OCI-LY3 (cell line): Measurements from ENCODE around the gene MEIS3.

Experiments
- H2AFZ ChIP-seq: fragments of 200-600, 300-600 bp; shearing (Covaris generic); 2 replicates; pipeline ENCODE4 v1.6.0; 2014; ENCODE audit warnings: antibody characterized with exemption, low read depth, low read length
- H3K27ac ChIP-seq: fragments of 200-600, 300-600 bp; sonication (generic); 2 replicates; pipeline ENCODE4 v1.5.1; 2014; ENCODE audit warnings: mild to moderate bottlenecking, low read length, moderate library complexity, mixed read lengths
- H3K27me3 ChIP-seq: fragments of 200-600, 300-600 bp; sonication (generic); 2 replicates; pipeline ENCODE4 v1.6.1; 2014; ENCODE audit warnings: low read depth, low read length, mixed read lengths
- H3K36me3 ChIP-seq: fragments of 200-600, 300-600 bp; sonication (generic); replicated peaks from 2 replicates; pipeline ENCODE3; 2014; ENCODE audit warnings: low read depth, low read length, mixed read lengths
- H3K4me1 ChIP-seq: fragments of 300-600, 200-600 bp; sonication (generic); 2 replicates; pipeline ENCODE4 v1.6.1; 2014; ENCODE audit warnings: low read length, mixed read lengths
- H3K4me2 ChIP-seq: fragments of 200-600, 300-600 bp; sonication (generic); 2 replicates; pipeline ENCODE4 v1.6.1; 2014; ENCODE audit warnings: low read length, mixed read lengths
- H3K4me3 ChIP-seq: fragments of 300-600, 200-600 bp; sonication (generic); 2 replicates; pipeline ENCODE4 v1.5.1; 2014; ENCODE audit warnings: antibody characterized with exemption, mild to moderate bottlenecking, low read length, moderate library complexity
- H3K79me2 ChIP-seq: fragments of 300-600, 200-600 bp; shearing (Covaris generic); 2 replicates; pipeline ENCODE4 v1.6.1; 2014; ENCODE audit warnings: mild to moderate bottlenecking, low read length, mixed read lengths
- H3K9ac ChIP-seq: fragments of 300-600, 200-600 bp; shearing (Covaris generic); 2 replicates; pipeline ENCODE4 v1.6.0; 2014; ENCODE audit warnings: mild to moderate bottlenecking, low read length, moderate library complexity
- H3K9me3 ChIP-seq: fragments of 200-600, 300-600 bp; shearing (Covaris generic); 2 replicates; pipeline ENCODE4 v1.6.1; 2014; ENCODE audit warnings: low read length, mixed read lengths; ENCODE audit not compliant: insufficient read depth
- H4K20me1 ChIP-seq: fragments of 200-600, 300-600 bp; sonication (generic); 2 replicates; pipeline ENCODE4 v1.6.1; 2016; ENCODE audit warnings: low read length, mixed read lengths; ENCODE audit not compliant: insufficient read depth
- CTCF ChIP-seq: fragments of 200-600, 300-600 bp; sonication (generic); IDR thresholded peaks from 2 replicates; pipeline ENCODE4 v1.5.1; 2014; ENCODE audit warnings: antibody characterized with exemption, low read length, low read depth
- EZH2phosphoT487 ChIP-seq: fragments of 200-600 bp; shearing (Covaris generic); IDR thresholded peaks from 2 replicates; pipeline ENCODE4 v1.6.1; 2018; ENCODE audit warnings: antibody characterized with exemption, mixed run types, low read depth

The MEIS3 gene

GRCh38 chr19:47445527-47445926 is 26.2 kb upstream of the MEIS3 start:
- Histone ChIP-seq H3K9me3 (no peaks in the 10 kb centered on the region), H3K4me1 (no peaks in the 10 kb centered on the region), H3K27ac (no peak overlapping the region), H3K4me2 (peak overlapping the region; percentile 55), H4K20me1 (peaks cover 5% of the 10 kb centered on the region; the same call in 1 of the 2 replicates), H3K27me3 (peaks cover 57% of the 10 kb centered on the region), H3K36me3 (no peaks in the 10 kb centered on the region), H3K4me3 (peak overlapping the region; percentile 19; the same call in 1 of the 2 replicates), H2AFZ (no peak overlapping the region), H3K9ac (no peak overlapping the region), H3K79me2 (no peaks in the 10 kb centered on the region)
- TF ChIP-seq EZH2phosphoT487 (no peak), CTCF (no peak)

- no peak for TF ChIP-seq CTCF
- TF ChIP-seq EZH2phosphoT487: no peak
- H3K36me3 ChIP-seq: no peaks in the 10 kb centered on the region
- no peaks in the 10 kb centered on the region for H3K9me3 ChIP-seq
- H3K4me3 ChIP-seq: no peak overlapping the region
- peaks cover 5% of the 10 kb centered on the region; the same call in 1 of the 2 replicates for H4K20me1 ChIP-seq
- no peak overlapping the region for H3K27ac ChIP-seq
- no peak overlapping the region for H3K9ac ChIP-seq
- no peak overlapping the region for H2AFZ ChIP-seq
- no peak overlapping the region for H3K4me2 ChIP-seq
- H3K4me1 ChIP-seq: no peaks in the 10 kb centered on the region
- H3K27me3 ChIP-seq: peaks cover 51% of the 10 kb centered on the region
- no peaks in the 10 kb centered on the region for H3K79me2 ChIP-seq
Observed at GRCh38 chr19:47444388-47444821, 25.1 kb upstream of the MEIS3 start.

GRCh38 chr19:47443331-47443730 is 24.0 kb upstream of the MEIS3 start:
- H4K20me1 ChIP-seq: peaks cover 5% of the 10 kb centered on the region; the same call in 1 of the 2 replicates
- no peak overlapping the region for H3K4me3 ChIP-seq
- TF ChIP-seq CTCF (no peak), EZH2phosphoT487 (no peak)
- H3K36me3 ChIP-seq: no peaks in the 10 kb centered on the region
- peaks cover 46% of the 10 kb centered on the region for H3K27me3 ChIP-seq
- H3K9me3 ChIP-seq: no peaks in the 10 kb centered on the region
- no peak overlapping the region for H2AFZ ChIP-seq
- no peak overlapping the region for H3K27ac ChIP-seq
- no peak overlapping the region for H3K4me2 ChIP-seq
- H3K79me2 ChIP-seq: no peaks in the 10 kb centered on the region
- H3K4me1 ChIP-seq: no peaks in the 10 kb centered on the region
- no peak overlapping the region for H3K9ac ChIP-seq

- Histone ChIP-seq H3K79me2 (no peaks in the 10 kb centered on the region), H3K9ac (no peak overlapping the region), H3K27ac (no peak overlapping the region), H3K4me1 (peaks cover 18% of the 10 kb centered on the region), H3K4me2 (0 out of 2 replicates have a peak overlapping the region, but pooled peaks have one; percentile 25), H2AFZ (no peak overlapping the region), H3K4me3 (no peak overlapping the region), H3K36me3 (no peaks in the 10 kb centered on the region), H4K20me1 (no peaks in the 10 kb centered on the region), H3K9me3 (no peaks in the 10 kb centered on the region), H3K27me3 (peaks cover 42% of the 10 kb centered on the region)
- TF ChIP-seq CTCF (no peak), EZH2phosphoT487 (no peak)
Observed at GRCh38 chr19:47438793-47439220, 19.5 kb upstream of the MEIS3 start.
